OCI-LY3 (cell line): ENCODE results near the gene HINFP.

Experiments
- CTCF ChIP-seq: fragments of 200-600, 300-600 bp; sonication (generic); IDR thresholded peaks from 2 replicates; pipeline ENCODE4 v1.5.1; 2014; ENCODE audit warnings: antibody characterized with exemption, low read length, low read depth
- EZH2phosphoT487 ChIP-seq: fragments of 200-600 bp; shearing (Covaris generic); IDR thresholded peaks from 2 replicates; pipeline ENCODE4 v1.6.1; 2018; ENCODE audit warnings: antibody characterized with exemption, mixed run types, low read depth

- no peak for TF ChIP-seq CTCF
- TF ChIP-seq EZH2phosphoT487: no peak
Observed at GRCh38 chr11:119153049-119153818, 31.9 kb downstream of the HINFP start.
